ENCODE measurements around the gene MAPK14.
A peak's percentile ranks its signal among the peaks of the same experiment; 100 is the strongest.

The MAPK14 gene

DNA sequence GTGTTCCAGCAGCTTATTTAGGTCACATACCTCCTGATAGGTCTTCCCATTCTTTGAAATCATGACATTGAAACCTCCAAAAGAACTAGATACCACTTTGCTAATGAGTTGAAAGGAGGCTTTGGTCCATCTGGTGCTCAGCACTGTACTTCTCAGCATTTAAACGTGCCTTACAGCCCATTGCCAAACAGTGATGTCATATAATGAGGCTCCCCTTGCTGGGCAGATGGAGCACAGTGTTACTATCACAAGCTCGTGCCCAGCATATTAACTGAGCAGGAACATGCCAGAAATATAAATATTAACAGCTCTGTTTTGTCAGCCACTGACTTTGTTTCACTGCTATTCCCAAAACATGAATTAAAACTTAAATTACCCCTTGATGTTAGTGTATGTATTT, 77.2 kb downstream of the MAPK14 start:
- no peak for DNase-seq

DNA sequence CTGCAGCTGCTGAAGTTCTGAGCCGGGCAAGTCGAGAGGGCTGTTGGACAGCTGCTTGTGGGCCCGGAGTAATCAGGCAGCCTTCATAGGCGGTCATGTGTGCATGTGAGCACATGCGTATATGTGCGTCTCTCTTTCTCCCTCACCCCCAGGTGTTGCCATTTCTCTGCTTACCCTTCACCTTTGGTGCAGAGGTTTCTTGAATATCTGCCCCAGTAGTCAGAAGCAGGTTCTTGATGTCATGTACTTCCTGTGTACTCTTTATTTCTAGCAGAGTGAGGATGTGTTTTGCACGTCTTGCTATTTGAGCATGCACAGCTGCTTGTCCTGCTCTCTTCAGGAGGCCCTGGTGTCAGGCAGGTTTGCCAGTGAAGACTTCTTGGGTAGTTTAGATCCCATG, 81.5 kb downstream of the MAPK14 start:
- DNase-seq = no peak

DNA sequence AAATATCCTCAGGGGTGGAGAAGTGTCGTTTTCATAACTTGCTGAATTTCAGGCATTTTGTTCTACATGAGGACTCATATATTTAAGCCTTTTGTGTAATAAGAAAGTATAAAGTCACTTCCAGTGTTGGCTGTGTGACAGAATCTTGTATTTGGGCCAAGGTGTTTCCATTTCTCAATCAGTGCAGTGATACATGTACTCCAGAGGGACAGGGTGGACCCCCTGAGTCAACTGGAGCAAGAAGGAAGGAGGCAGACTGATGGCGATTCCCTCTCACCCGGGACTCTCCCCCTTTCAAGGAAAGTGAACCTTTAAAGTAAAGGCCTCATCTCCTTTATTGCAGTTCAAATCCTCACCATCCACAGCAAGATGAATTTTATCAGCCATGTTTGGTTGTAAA, 82.4 kb downstream of the MAPK14 start:
- DNase-seq = no peak

DNA sequence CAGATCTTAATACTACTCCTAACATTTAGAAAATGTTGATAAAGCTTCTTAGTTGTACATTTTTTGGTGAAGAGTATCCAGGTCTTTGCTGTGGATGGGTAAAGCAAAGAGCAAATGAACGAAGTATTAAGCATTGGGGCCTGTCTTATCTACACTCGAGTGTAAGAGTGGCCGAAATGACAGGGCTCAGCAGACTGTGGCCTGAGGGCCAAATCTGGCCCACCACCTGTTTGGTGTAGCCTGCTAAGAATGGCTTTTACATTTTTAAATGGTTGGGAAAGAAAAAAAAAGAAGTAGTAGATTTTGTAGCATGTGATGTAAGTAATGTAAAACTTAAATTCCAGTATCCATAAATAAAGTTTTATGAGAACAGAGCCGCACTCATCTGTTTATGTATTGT, 83.3 kb downstream of the MAPK14 start:
- no peak for DNase-seq

DNA sequence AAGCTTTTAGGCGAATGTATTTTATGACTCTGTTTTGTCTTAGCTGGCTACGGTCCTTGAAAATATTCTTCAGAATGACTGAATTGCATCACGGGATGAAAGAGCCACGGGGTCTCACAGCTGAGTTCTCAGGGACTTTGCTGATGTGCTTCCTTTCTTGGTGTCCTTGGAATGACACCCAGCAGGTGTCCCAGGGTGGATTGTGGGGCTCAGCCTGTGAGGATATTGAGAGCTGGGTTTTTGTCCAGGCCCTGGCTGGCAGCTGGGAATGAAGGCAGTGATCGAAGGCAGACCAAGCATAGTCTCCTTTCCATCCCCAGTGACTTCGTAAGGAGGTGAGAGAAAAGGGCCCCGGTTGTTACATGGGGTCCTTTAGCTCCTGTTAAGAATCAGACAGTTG, 83.9 kb downstream of the MAPK14 start:
- no peak for DNase-seq

DNA sequence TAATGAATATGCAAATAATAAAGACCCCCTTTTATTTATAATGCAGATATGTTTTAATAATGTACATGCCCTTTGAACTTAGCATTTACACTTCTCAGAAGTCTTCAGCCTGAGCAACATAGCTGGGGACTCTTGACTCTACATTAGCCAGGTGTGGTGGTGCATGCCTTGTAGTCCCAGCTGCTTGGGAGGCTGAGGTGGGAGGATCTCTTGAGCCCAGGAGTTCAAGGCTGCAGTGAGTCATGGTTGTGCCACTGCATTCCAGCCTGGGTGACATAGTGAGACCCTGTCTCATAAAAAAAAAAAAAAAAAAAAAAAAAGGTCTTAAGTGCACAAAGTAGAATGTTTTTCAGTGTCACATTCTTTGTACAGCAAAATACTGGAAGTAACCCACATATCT, 85.4 kb downstream of the MAPK14 start:
- DNase-seq = no peak

DNA sequence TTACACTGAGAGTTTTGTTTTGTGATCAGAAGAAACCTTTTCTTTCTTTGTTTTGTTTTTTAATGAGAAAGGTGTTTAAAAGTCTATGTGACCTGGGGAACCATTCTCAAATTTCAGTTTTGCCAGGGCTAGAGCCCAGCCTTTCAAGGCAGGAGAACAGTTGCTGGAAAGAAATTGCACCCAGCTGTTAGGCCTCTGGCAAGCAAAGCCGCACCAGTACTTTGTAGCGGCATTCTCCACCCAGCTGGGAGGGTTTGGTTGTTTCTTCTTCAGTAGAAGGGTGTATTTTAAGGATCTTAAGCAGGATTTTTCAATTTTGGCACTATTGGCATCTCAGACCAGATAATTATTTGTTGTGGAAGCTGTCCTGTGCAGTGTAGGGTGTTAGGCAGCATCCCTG, 86.1 kb downstream of the MAPK14 start:
- no peak for DNase-seq

DNA sequence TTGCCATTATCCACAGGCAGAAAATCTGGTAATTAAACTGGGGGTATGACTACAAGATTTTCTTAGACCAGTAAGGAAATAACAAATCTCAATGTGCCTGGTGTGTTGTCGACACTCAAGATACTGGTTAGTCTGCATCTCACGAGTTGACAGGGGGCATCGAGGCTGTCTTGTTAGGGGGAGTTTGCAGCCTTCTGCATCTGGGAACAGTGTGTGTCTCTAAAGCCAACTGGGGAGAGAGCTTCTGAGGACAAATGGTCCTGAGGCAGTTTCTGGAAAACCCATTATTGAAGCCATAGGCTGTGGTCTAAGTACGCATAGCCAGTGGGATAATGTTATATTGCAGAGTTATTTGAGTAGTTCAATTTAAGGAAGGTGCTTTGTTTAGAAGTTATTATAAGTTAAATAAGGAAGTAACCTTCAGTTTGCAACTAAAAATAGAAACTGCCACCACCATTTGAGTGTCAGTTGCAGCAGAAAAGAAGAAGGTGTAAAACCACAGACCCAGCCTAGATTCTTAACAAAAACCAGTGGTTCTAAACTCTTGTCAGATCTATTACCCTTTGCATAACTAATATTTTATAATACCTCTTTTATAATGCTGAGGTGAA, 87.3 kb downstream of the MAPK14 start:
- DNase-seq = no peak

DNA sequence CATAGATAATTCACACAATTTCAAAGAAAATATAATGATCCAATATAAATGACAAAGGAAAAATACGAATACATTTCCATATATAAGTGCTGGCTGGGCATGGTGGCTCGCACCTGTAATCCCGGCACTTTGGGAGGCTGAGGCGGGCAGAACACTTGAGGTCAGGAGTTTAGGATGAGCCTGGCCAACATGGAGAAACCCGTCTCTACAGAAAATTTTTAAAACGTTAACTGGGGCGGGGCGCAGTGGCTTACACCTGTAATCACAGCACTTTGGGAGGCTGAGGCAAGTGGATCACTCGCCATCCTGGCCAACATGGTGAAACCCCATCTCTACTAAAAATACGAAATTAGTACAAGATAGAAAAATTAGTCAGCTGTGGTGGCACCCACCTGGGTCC, 87.8 kb downstream of the MAPK14 start:
- no peak for DNase-seq

DNA sequence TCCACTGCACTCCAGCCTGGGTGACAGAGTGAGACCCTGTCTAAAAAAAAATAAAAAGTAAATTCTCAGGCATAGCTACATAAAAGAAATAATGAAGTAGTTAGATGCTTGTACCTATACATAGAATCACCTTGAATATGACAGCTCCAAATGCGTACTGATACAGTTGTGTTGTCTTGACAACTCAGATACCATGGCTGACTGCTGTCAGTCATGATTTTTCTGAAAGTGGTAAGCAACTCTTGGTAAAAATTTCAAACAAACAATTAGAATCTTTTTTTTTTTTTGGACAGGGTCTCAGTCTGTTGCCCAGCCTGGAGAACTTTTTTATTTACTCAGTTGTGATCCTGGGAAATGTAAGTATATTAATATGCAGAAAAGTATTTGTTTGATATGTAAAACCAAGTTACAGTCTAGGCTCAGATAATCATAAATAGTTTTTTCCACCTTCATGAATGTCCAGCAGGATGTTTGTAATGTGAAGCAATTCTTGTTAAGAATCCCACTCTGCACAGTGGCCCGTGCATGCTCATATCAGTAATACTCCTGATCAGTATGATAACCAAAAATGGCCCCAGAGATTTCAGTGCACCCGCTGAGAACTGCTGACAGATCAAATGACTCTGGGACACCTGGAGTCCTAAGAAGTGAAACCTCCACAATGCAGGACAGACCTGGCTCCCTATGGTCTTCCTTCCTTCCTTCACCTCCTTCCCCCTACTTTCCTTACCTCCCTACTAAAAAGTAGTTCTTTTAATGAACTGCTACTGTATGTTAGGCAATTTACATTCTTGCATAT, 88.7 kb downstream of the MAPK14 start:
- DNase-seq = no peak

DNA sequence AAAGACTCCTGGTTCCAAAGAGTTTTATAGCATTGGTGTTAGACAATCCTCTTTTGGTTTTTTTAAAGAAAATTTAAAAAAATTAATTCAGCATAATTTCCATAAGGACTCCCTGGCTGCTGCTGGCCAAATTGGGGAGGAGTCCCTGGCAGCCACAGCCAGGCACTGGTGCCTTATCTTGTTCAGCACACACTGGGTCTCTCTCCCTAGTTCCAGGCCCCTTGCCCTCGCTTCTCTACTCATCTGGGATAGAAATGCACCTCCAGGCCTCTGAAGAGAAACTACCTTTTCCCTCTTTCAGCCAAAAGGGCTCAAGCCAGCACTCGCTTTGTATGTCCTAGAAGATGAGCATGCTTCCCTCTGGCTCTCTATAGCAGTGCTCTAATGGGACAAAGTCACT, 89.3 kb downstream of the MAPK14 start:
- DNase-seq = no peak

DNA sequence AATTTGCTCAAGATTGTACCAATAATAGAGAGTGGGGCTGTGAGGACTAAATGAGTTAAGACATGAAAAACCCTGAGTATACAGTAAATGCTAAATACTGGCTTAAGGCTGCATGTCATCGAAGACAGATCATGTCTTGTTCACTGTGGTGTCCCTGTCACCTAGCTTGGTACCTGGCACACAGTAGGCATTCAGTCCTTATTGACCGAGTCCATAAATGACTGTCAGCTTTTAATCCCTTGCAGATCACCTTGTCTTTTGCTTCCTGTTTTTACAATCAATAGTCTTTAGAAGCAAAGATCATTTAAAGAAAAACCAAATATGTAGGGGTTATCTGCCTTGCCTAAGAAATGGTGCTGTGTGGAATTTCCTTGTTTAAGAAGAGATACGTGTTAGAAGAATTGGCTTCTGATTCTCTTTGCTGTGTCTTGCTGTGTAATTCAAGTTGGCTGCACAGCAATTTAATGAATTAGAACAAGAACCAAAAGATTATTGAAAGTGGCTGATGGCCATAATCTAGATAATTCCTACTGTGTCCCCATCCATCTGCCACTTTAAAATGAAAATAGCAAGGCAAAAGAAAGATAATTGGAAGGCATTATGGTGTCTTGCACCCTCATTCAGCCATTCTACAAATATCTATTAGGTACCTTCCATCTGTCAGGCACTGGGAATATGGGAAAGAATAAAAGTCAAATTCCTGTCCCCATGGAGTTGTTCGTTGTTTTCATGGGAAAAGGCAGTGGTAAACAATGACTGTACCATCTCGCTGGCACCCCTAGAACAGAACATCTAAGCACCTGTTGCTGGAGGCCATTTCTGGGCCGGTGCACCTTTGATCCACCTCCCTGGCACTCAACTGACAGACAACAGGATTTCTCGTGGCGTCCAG, 90.3 kb downstream of the MAPK14 start:
- no peak for DNase-seq

DNA sequence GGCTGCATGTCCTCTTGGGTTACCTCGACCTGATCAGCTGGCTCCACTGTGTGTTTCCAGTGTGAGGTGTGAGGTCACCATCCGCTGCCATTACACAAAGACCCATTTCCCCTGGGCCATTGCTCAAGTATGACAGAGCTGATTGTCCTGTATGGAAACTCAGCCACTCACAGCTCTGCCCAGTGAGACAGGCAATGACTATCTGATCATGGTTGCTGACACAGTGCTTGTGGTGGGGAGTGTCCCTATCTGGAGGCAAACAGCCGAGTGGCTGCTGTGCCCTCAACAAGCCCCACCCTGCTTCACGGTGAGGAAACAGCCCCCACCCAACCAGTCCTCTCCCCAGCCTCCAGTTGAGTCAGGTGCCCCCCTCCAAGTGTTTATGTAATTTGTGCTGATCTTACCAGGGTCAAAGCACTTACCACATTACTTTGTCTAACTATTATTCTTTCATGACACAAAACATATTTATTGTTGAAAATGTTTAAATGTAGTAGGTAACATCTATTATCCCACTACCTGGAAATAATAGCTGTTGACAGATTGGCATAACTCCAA, 91.0 kb downstream of the MAPK14 start:
- DNase-seq = peak; percentile 62

DNA sequence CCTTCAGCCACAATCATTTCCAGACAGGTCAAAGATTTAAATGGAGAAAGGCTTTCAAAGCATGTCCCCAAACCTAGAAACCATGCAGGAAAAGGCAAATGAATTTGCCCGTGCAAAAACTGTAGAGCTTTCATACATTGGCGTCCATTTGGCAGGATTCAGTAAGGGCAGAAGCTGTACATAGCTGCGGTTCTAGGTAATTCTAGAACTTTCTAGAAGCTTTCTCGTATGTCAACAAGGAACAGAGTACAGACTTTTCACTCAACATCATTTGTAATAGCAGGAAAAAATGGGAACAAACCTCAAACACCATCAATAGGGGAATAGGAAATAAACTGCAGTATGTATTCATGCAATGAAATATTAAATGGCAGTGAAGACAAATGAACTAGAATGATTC, 91.6 kb downstream of the MAPK14 start:
- DNase-seq = no peak

DNA sequence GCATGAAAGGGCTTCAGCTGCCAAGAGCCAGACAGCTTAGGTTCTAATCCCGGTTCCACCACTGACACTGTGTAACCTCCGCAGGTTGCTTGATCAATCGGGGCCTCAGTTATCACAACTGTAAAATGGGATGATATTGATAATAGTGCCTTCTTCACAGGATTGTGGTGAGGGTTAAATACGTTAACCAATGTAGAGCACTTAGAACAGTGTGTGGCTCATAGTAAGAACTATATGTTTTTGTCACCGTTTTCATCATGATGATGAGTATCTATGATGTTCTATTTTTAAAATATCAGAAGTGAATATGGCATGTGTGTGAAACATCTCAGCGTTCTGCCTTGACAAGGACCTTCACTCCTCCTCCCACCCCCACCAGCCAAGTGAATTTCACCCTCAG, 92.4 kb downstream of the MAPK14 start:
- no peak for DNase-seq

DNA sequence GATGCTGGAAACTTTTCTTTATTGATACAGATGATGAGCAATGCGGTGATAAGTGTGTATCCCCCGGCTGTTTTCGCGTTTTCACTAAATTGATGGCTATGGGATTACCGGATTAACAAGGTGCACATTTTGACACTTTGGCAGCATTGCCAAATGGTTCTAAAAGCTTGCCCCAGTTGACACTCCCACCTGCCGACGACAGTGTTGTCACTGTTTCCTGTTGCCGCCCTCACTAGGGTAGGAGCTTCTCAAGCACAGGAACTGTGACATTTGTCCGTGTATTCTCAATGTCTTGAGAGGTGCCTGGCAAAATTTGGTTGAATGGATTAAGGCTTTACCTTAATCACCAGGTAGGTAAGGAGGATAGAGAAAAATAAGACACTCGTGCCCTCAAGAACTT, 92.9 kb downstream of the MAPK14 start:
- DNase-seq = peak; percentile 66

DNA sequence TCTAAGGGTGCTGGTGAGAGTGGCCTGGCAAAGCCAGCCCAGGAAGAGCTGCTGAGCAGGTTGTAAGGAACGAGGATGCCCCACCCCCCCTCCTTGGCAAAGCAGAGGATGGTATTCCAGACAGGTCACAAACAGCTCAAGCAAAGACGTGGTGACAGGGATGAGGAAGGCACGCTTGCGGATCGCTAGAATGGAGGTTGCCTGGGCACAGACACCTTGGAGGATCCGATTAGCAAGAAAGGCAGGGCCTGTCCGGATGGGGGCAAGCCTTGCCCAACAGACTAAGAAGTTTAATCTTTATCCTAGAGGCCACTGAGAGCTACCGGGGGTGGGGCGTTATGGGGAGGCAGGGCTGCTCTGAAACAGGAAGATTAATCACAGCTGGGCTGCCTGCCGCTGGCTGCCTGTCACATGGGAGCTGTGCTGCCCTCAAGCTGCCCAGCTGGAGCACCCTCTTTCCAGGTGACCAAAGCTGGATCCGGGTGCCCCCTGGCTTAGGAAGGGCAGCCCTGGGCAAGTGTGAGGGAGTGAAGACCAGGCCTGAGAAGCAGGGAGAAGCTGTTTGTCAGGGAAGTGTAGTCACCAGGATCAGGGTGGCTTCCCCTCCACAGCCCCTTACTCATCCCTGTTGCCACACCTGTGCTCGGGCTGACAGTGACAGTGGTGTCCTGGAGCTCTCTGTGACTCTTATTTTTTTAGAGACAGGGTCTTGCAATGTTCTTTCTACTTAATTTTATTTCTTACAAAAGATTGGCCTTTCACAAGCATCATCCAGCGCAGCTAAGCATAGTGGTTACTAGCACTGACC, 93.6 kb downstream of the MAPK14 start:
- no peak for DNase-seq

DNA sequence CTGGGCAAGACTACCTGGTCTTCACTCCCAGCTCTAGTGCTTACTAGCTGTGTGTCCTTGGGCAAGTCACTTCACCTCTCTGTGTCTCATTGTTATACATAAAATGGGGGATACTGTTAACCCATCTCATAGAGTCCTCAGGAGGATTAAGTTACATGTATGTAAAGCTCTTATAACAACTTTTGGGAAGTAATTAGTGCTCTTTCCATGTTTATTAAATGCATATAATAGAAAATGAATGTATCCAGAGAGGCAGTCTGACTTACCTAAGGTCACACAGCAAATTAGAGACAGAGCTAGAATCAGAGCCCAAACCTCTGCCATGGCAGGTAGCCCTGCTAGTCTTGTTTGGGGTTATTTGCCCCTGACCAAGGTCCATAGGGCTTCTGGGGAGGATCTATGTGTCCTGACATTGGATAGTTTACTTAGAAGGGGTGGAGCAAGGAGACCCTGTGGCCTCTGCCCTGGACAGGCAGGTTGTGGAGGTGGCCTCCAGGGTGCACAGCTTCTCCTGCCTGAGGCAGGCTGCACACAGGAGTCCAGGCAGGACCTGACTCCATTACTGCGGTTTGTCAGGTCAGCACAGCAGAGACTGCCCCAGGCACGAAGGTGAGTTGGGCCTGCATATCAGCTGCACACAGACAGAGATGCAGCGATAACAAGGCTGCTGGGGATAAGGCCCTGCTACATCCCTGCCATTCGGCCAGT, 94.3 kb downstream of the MAPK14 start:
- no peak for DNase-seq

DNA sequence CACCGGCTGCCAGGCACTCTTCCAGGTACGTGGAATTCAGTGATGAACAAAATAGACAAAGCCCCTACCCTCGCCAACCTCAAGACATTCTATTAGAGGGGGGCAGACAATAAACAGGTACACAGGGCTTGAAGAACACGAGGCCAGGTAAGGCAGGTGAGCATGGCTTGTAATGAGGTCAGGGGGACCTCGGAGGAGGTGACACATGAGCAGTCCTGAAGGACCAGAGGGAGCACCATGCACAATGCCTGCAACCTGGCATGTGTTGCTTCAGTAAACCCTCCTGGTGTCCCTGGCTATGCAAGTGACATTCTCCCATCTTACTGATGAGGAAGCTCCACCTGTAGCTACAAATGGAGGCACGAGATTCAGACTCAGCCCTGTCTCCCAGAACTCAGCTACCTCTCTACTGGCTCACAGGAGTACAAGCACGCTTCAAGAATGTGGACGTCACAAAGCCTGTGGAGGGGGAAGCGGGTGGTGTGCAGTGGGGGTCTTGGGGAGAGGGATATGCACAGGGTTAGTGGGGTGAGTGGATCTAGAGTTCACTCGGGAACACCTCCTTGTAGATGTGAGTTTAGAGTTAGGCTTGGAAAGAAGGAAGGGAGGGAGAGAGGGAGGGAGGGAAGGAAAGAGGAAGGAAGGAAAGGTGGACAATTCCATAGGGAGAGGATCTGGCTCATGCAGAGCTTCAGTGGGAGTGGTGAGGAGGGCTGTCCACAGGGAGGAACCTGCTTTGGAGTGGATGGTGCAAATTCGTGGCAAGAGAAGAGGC, 95.1 kb downstream of the MAPK14 start:
- DNase-seq = no peak

DNA sequence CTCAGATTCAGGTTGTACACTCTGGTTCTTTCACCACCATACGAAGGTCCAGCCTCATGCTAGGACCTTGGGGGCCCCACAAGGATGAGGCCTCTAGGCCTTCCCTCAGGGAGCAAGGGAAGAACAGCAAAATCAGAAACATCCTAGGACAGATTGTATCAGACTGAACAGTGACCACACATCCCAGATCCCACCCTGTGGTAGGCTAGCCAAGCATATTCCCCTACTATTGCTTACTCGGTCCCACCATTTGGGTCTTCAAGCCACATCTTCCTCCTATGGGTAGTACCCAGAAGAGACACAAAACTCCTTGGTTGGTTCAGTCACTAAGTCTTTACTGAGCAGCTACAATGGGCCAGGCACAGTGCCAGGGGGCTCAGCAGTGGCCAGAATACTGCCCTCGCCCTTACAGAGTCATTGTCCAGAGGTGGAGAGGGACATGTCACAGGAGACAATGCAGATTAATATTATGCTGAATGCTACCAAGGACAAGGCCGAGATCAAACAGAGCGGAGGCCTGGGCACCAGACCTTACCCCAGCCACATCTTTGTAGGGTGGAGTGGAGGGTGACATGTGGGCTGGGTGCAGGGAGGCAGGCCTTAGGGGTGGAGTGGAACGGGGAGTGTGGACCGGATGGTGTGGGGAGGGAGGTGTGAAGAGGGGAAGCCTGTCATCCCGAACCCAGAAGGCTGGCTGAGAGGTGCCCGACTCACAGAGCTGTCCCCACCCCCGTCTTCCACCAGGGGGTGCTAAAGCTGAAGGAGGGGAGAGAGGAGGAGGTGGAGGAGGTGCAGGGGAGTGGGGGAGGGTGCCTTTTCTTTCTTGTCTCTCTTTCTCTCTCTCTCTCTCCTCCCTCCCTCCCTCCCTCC, 95.9 kb downstream of the MAPK14 start:
- DNase-seq = peak; percentile 78

Data from NCI-H2029 (cell line).